Right lobe of liver (tissue), 6 donors: Measurements from ENCODE around the gene ZNF416. TPM values are rescaled to one million over a fixed set of nuclear protein-coding genes. Genes with fewer than 3 reads are reported as not detected.
A peak's percentile ranks its signal among the peaks of the same experiment; 100 is the strongest.

Source experiments
- ATAC-seq, 4 donors: fragments of 200-7000 bp; cut with Tn5 transposase; one replicate each; pipeline ENCODE4 v1.9.1; 2020; ENCODE audit warnings: mild to moderate bottlenecking in 4 of 4, moderate library complexity in 4 of 4
- DNase-seq, 3 donors: peaks; one replicate each; pipeline ENCODE4 v3.0.0-alpha.2; 2020
- H3K27ac ChIP-seq, 3 donors: fragments of 200-600 bp; one replicate each; pipeline ENCODE4 v1.8.0; 2022
- H3K27me3 ChIP-seq, 2 donors: fragments of 200-600 bp; one replicate each; pipeline ENCODE4 v1.8.0; 2022
- H3K36me3 ChIP-seq, 4 donors: fragments of 200-600 bp; sonication (generic) in 1 of 4; one replicate each; pipeline versions ENCODE4 v1.5.1 to v1.8.0; 2017 to 2022; ENCODE audit warnings: control low read depth in 1 of 4
- H3K4me1 ChIP-seq, 4 donors: fragments of 200-600 bp; sonication (generic) in 1 of 4; one replicate each; pipeline versions ENCODE4 v1.5.1 to v1.8.0; 2017 to 2022; ENCODE audit warnings: control low read depth in 1 of 4
- H3K4me3 ChIP-seq, 3 donors: fragments of 200-600 bp; one replicate each; pipeline ENCODE4 v1.8.0; 2022
- H3K9me3 ChIP-seq, 4 donors: fragments of 200-600 bp; sonication (generic) in 1 of 4; one replicate each; pipeline versions ENCODE4 v1.5.1 to v1.8.0; 2017 to 2022; ENCODE audit warnings: control low read depth in 1 of 4
- CTCF ChIP-seq, 4 donors: fragments of 200-600 bp in 3 of 4; fragments of 450-650 bp in 1 of 4; IDR thresholded peaks; one replicate each; pipeline versions ENCODE4 v1.5.1 to v1.8.0; 2016 to 2022; ENCODE audit warnings: antibody characterized with exemption in 4 of 4, mild to moderate bottlenecking in 2 of 4
- POLR2A ChIP-seq: fragments of 450-650 bp; IDR thresholded peaks from one replicate; pipeline ENCODE4 v1.6.1; 2017; ENCODE audit warnings: antibody characterized with exemption, mild to moderate bottlenecking
- WGBS: methylation state at CpG from one replicate; pipeline ENCODE4 v1.1.6; 2018; ENCODE audit warnings: low coverage, low lambda C conversion rate; ENCODE audit not compliant: insufficient coverage; ENCODE audit errors: missing lambda C conversion rate; 5-methylcytosine and 5-hydroxymethylcytosine counted together
- intact Hi-C, 2 donors: fragments of 100-400 bp; cut with DNase I; formaldehyde crosslinking; loops; one replicate each; pipeline versions ENCODE4 v1.11.2 to v1.14.1; 2022
- total RNA-seq, 6 experiments: library from RNA; depleted of rRNA in 2 of 6; stranded (reverse); fragments of >200 nt in 2 of 6; fragmentation: NEBNext Ultra II Directional in 3 of 6; extraction: Animal tissue kit (Norgen Biotek cat#: 25700) in 3 of 6; gene quantifications; one replicate each; pipeline versions ENCODE4 v1.1.0 to v1.2.4, GENCODE V29; 2016 to 2023
- donor health status: DM: no; HTN: yes; CAD: no.
- donor health status: DM: no; HTN: no; CAD: no.
- donor health status: DM: no; HTN: no; CAD: no.
- donor health status: DM: no; HTN: yes; CAD: no.
- donor health status: DM: no; HTN: yes; CAD: no.

Gene ZNF416
- total RNA-seq, 6 experiments from 2014 or later = 0.43 to 1.8 (median 1.2) TPM

- intact Hi-C loops = no loop called here
- H3K27ac ChIP-seq = no peak overlapping the region
- TF ChIP-seq POLR2A (no peak), CTCF (IDR thresholded peaks at IDR 0.05) (no peak)
- peak overlapping the region; percentile 82 to 97 (median 85) for H3K4me3 ChIP-seq
- no peak for ATAC-seq
- H3K9me3 ChIP-seq = peaks cover 0 to 3% (median 0%) of the 10 kb centered on the region in 4 donors
- no peak for DNase-seq
- peaks cover 0 to 16% (median 10%) of the 10 kb centered on the region in 4 donors for H3K36me3 ChIP-seq
- WGBS = 35% methylated on average over 6 of the region's 6 CpGs
- H3K27me3 ChIP-seq = no peaks in the 10 kb centered on the region
- H3K4me1 ChIP-seq = peaks cover 0 to 5% (median 0%) of the 10 kb centered on the region in 4 donors
Observed at GRCh38 chr19:57558525-57558924, 20.2 kb downstream of the ZNF416 start.

- H3K4me1 ChIP-seq = peaks cover 0 to 5% (median 0%) of the 10 kb centered on the region in 4 donors
- TF ChIP-seq POLR2A (no peak), CTCF (IDR thresholded peaks at IDR 0.05) (no peak)
- H3K36me3 ChIP-seq = peaks cover 0 to 22% (median 13%) of the 10 kb centered on the region in 4 donors
- no peak overlapping the region for H3K4me3 ChIP-seq
- ATAC-seq (no peak), DNase-seq (no peak)
- peaks cover 0 to 5% (median 1%) of the 10 kb centered on the region in 4 donors for H3K9me3 ChIP-seq
- no peaks in the 10 kb centered on the region for H3K27me3 ChIP-seq
- WGBS = 88% methylated on average over 5 of the region's 5 CpGs
- intact Hi-C loops = no loop called here
- H3K27ac ChIP-seq = no peak overlapping the region
Observed at GRCh38 chr19:57557659-57558058, 21.1 kb downstream of the ZNF416 start.

- DNase-seq (no peak), ATAC-seq (no peak)
- Histone ChIP-seq H3K27ac (no peak overlapping the region), H3K4me3 (no peak overlapping the region), H3K9me3 (peaks cover 0 to 19% (median 12%) of the 10 kb centered on the region in 4 donors), H3K36me3 (peaks cover 0 to 55% (median 37%) of the 10 kb centered on the region in 4 donors), H3K4me1 (no peaks in the 10 kb centered on the region), H3K27me3 (no peaks in the 10 kb centered on the region)
- intact Hi-C loops = no loop called here
- TF ChIP-seq POLR2A (no peak), CTCF (IDR thresholded peaks at IDR 0.05) (no peak)
- WGBS = 100% methylated on average over 1 of the region's 2 CpGs
Observed at GRCh38 chr19:57552432-57552831, 26.3 kb downstream of the ZNF416 start.

GRCh38 chr19:57546513-57546912 is 32.2 kb downstream of the ZNF416 start:
- DNase-seq (no peak), ATAC-seq (no peak)
- Histone ChIP-seq H3K4me1 (no peaks in the 10 kb centered on the region), H3K36me3 (peaks cover 0 to 50% (median 20%) of the 10 kb centered on the region in 4 donors), H3K9me3 (peaks cover 0 to 53% (median 38%) of the 10 kb centered on the region in 4 donors), H3K4me3 (no peak overlapping the region), H3K27ac (no peak overlapping the region), H3K27me3 (no peaks in the 10 kb centered on the region)
- TF ChIP-seq CTCF (IDR thresholded peaks at IDR 0.05) = no peak
- TF ChIP-seq POLR2A = no peak
- intact Hi-C loops = no loop called here
- WGBS = 86% methylated on average over 1 of the region's 1 CpG
